ENCODE data around the gene SCNM1. TPM values are rescaled to one million over a fixed set of nuclear protein-coding genes. Genes with fewer than 3 reads are reported as not detected.

Gene SCNM1
- total RNA-seq, 2 experiments from 2014 or later: 67.5 to 67.8 TPM

- H3K27ac Mint-ChIP-seq: no peak overlapping the region
These were observed 30.2 kb upstream of the SCNM1 start for GRCh38 chr1:151135433-151136385.

DNA sequence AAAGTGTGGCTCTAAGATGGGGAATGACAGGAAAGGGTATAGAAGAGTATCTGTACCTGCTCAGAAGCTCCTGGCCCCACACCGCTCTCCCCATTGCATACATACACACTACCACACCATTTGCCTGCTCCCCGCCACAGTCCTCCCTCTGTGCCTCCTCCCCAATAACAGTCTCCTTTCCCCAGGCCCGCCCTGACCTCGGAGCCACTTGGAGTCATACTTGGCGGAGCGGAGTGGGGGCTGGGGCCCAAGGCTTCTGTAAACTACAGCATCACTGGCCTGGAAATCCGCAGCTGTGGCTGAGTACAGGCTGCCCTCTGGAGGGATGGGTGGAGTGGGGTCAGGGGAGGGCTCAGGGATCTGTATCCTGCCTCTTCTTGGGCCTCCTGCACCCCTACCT is 28.2 kb upstream of the SCNM1 start:
- ChIA-PET POLR2A (no interaction called here), CTCF (interaction anchor here (1.0 kb wide), 1 partner anchor 38 kb away, joined by 4 read pairs; no protein-coding TSS in a partner anchor)
- no peaks in the 10 kb centered on the region for H3K9me3 Mint-ChIP-seq

More at GRCh38 chr1:151135433-151136385, 30.2 kb upstream of the SCNM1 start:
- Mint-ChIP-seq H3K4me3 (no peak overlapping the region), H3K9me3 (no peaks in the 10 kb centered on the region), H3K4me1 (ENCODE audit: low read depth) (peaks cover 10% of the 10 kb centered on the region), H3K27me3 (peaks cover 4% of the 10 kb centered on the region), H3K36me3 (no peaks in the 10 kb centered on the region)
- DNase-seq: no peak
- POLR2A ChIA-PET: no interaction called here
- CTCF ChIA-PET: interaction anchor here (0.9 to 1.4 kb wide), 4 partner anchors 22 to 111 kb away, joined by 5 to 8 read pairs (median 6); partner anchors contain the start of gene TNFAIP8L2
- intact Hi-C loops (cut with micrococcal nuclease): no loop called here

DNA sequence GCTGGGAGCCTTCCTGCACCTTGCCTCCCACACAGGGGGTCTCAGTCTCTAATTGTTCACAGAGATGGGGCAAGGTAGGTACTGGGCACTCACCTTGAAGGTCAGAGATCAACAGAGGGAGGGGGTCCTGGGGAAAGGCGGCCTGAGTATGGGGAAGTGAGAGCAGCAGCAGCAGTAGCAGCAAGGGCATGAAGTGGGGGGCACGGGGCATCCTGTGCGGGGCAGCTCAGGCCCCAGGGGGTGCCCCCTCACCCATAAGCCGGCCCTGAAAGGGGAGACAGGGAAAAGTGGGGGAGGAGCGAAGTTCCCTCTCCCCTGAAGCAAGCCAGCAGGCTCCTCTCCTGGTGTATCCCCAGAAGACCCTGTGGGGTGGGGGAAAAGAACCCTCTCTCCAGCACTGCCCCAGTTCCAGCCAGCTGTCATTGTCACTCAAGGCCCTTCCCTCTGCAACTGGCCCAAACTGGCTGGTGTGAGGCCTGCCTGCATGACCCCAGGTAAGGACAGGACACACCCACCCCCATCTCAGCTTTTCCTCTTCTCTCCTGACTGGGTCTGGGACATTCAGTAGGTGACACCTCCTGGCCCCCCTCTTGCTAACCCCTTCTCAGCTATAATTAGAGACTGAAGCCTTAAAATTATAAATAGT is 23.4 kb upstream of the SCNM1 start:
- no peak overlapping the region for H3K27ac Mint-ChIP-seq
- DNase-seq: no peak
- POLR2A ChIA-PET: interaction anchor here (0.6 kb wide), 1 partner anchor 313 kb away, joined by 4 read pairs; no protein-coding TSS in a partner anchor
- H3K36me3 Mint-ChIP-seq: no peaks in the 10 kb centered on the region
- CTCF ChIA-PET: interaction anchor here (0.6 to 2.8 kb wide), 5 partner anchors 13 to 118 kb away, joined by 3 to 16 read pairs (median 5); partner anchors contain the start of gene TNFAIP8L2
- intact Hi-C loops (cut with micrococcal nuclease): no loop called here
- no peaks in the 10 kb centered on the region for H3K9me3 Mint-ChIP-seq
- H3K4me3 Mint-ChIP-seq: no peak overlapping the region
- H3K4me1 Mint-ChIP-seq (ENCODE audit: low read depth): peaks cover 6% of the 10 kb centered on the region
- no peaks in the 10 kb centered on the region for H3K27me3 Mint-ChIP-seq

More for the DNA sequence above, 28.2 kb upstream of the SCNM1 start:
- no peaks in the 10 kb centered on the region for H3K27me3 Mint-ChIP-seq
- intact Hi-C loops (cut with micrococcal nuclease): no loop called here
- no peak overlapping the region for H3K4me3 Mint-ChIP-seq
- no peak overlapping the region for H3K27ac Mint-ChIP-seq
- H3K36me3 Mint-ChIP-seq: no peaks in the 10 kb centered on the region
- no peaks in the 10 kb centered on the region for H3K4me1 Mint-ChIP-seq (ENCODE audit: low read depth)
- no peak for DNase-seq

- Mint-ChIP-seq H3K4me1 (ENCODE audit: low read depth) (peaks cover 6% of the 10 kb centered on the region), H3K9me3 (no peaks in the 10 kb centered on the region), H3K27me3 (no peaks in the 10 kb centered on the region), H3K4me3 (no peak overlapping the region), H3K36me3 (no peaks in the 10 kb centered on the region), H3K27ac (no peak overlapping the region)
- intact Hi-C loops (cut with micrococcal nuclease): no loop called here
- CTCF ChIA-PET: interaction anchor here (0.6 to 2.8 kb wide), 6 partner anchors 12 to 119 kb away, joined by 3 to 16 read pairs (median 5); partner anchors contain the start of gene TNFAIP8L2
- DNase-seq: no peak
- POLR2A ChIA-PET: no interaction called here
These were observed 22.9 kb upstream of the SCNM1 start for GRCh38 chr1:151143057-151143435.

DNA sequence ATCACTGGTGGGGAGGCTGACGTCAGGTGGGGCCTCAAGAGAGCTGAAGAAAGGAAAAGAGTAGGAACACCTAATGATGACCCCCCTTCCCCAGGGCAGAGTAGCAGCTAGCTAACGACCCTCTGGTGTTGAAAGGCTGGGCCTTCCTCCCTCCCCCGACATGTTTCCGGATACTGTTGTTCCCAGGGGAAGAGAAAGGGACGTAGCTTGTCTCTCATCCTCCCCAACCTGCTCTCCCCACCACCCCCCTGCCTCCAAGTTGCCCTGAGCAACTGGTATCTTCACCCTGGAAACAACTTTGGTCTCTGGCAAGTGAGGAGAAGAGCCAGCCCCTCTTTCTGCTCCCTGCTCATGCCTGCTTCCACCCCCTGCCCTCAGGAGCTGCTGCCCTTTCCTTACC is 22.0 kb upstream of the SCNM1 start:
- CTCF ChIA-PET: interaction anchor here (0.9 to 2.4 kb wide), 3 partner anchors 11 to 44 kb away, joined by 5 to 13 read pairs (median 5); partner anchors contain the start of gene TNFAIP8L2
- no peaks in the 10 kb centered on the region for H3K9me3 Mint-ChIP-seq
- no peaks in the 10 kb centered on the region for H3K36me3 Mint-ChIP-seq
- peaks cover 6% of the 10 kb centered on the region for H3K4me1 Mint-ChIP-seq (ENCODE audit: low read depth)
- intact Hi-C loops (cut with micrococcal nuclease): no loop called here
- POLR2A ChIA-PET: no interaction called here
- no peak for DNase-seq
- no peak overlapping the region for H3K4me3 Mint-ChIP-seq
- H3K27me3 Mint-ChIP-seq: no peaks in the 10 kb centered on the region
- H3K27ac Mint-ChIP-seq: no peak overlapping the region

DNA sequence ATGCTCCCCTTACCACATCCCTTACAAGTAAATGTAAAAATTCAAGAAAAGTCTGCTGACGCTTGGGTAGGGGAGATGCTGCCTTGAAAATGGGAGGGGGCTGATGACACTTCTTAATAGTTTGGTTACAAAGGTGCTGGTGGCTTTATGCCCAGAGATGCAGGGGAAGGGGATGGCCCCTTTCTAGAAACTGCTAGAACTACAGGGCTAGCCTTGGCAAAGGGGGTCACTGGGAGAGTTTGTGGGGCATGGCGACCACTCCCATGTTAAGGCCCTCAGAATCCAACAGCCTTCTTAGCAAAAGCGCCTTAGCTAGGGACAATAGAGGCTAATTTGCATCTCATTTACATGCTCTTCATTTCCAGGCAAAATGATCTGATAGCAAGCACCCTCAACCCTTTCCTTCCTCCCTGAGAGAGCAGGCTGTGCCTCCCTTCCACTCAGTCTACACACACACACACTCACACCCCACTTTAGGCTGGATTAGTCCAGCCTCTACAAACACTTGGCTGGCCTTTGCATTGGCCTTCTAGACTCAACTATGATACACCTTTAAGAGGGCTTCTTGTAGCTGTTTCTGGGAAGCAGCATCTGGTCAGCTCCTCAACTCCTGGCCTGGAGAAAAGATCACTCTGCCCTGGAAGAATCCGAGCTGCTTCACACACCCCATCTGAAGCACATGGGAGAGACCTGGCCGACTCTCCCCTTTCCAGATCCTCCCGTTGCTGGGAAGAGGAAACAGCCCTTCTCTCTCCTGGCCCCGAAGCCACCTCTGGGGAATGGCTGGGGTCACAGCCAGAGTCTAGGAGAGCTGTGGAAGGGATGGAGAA is 21.3 kb upstream of the SCNM1 start:
- Mint-ChIP-seq H3K27me3 (no peaks in the 10 kb centered on the region), H3K4me1 (ENCODE audit: low read depth) (peaks cover 6% of the 10 kb centered on the region), H3K9me3 (no peaks in the 10 kb centered on the region), H3K27ac (no peak overlapping the region), H3K4me3 (no peak overlapping the region), H3K36me3 (no peaks in the 10 kb centered on the region)
- POLR2A ChIA-PET: interaction anchor here (1.1 kb wide), 1 partner anchor 22 kb away, joined by 3 read pairs; no protein-coding TSS in a partner anchor
- intact Hi-C loops (cut with micrococcal nuclease): no loop called here
- no peak for DNase-seq
- CTCF ChIA-PET: interaction anchor here (0.8 to 2.4 kb wide), 3 partner anchors 11 to 120 kb away, joined by 3 to 13 read pairs (median 7); no protein-coding TSS in a partner anchor

- H3K4me3 Mint-ChIP-seq: peak overlapping the region; percentile 77
- CTCF ChIA-PET: interaction anchor here (0.8 to 2.4 kb wide), 3 partner anchors 10 to 120 kb away, joined by 3 to 13 read pairs (median 7); no protein-coding TSS in a partner anchor
- no peaks in the 10 kb centered on the region for H3K36me3 Mint-ChIP-seq
- intact Hi-C loops (cut with micrococcal nuclease): no loop called here
- peak; percentile 42 for DNase-seq
- H3K4me1 Mint-ChIP-seq (ENCODE audit: low read depth): peaks cover 6% of the 10 kb centered on the region
- H3K9me3 Mint-ChIP-seq: no peaks in the 10 kb centered on the region
- no peaks in the 10 kb centered on the region for H3K27me3 Mint-ChIP-seq
- no peak overlapping the region for H3K27ac Mint-ChIP-seq
- POLR2A ChIA-PET: interaction anchor here (1.1 kb wide), 1 partner anchor 21 kb away, joined by 3 read pairs; no protein-coding TSS in a partner anchor
These were observed 20.5 kb upstream of the SCNM1 start for GRCh38 chr1:151145304-151146071.

- ChIA-PET CTCF (no interaction called here), POLR2A (interaction anchor here (1.2 kb wide), 1 partner anchor 15 kb away, joined by 4 read pairs; no protein-coding TSS in a partner anchor)
- Mint-ChIP-seq H3K27ac (no peak overlapping the region), H3K4me3 (peak overlapping the region; percentile 77), H3K4me1 (ENCODE audit: low read depth) (peaks cover 6% of the 10 kb centered on the region), H3K36me3 (no peaks in the 10 kb centered on the region), H3K27me3 (no peaks in the 10 kb centered on the region), H3K9me3 (no peaks in the 10 kb centered on the region)
- intact Hi-C loops (cut with micrococcal nuclease): no loop called here
- DNase-seq: no peak
These were observed 19.9 kb upstream of the SCNM1 start for GRCh38 chr1:151146072-151146411.

DNA sequence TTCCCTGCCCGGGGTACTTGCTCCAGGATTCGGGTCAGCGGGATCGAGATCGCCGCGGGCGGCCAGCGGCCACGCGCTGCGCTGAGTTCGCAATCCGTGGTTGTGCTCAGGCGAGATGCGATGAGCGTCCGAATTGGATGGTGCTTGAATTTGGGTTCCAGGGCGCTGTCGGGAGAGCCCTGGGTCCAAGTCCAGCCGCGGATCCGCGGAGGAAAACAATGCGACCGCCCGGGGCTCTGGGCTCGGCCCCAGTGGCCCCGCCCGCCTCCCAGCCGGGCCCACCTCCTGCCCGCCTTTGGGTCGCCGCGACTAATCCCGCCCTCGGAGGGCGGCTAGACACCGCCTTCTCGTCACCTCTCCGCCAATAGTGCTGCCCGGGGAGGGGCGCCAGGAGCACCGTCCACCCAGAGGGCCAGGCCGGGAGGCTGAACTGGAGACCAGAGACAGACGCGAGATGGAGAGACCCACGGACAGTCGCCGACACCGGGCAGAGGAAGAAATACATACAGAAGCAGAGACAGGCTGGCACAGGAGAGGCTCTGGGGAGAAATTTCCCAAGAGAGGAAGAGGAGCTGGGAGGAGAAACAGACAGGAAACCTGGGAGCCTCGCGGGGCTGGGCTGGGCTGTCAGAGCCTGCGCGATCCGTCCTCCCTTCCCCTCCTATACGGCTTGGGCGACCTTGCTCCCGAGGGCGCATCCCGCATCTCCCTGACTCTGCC is 19.4 kb upstream of the SCNM1 start, which contains the start of gene SEMA6C:
TSS of gene SEMA6C (minus strand) at position 220 of the 720 bp plus-strand sequence. CDS start 4,010 bp downstream, outside the sequence.
- peak; percentile 92 for DNase-seq
- ChIA-PET POLR2A (interaction anchor here (1.2 to 1.4 kb wide), 2 partner anchors 10 to 15 kb away, joined by 3 to 4 read pairs; partner anchors contain the start of gene TNFAIP8L2), CTCF (interaction anchor here (0.6 to 1.0 kb wide), 3 partner anchors 9 to 47 kb away, joined by 3 to 6 read pairs (median 6); partner anchors contain the start of gene TNFAIP8L2)
- H3K36me3 Mint-ChIP-seq: no peaks in the 10 kb centered on the region
- H3K4me1 Mint-ChIP-seq (ENCODE audit: low read depth): peaks cover 6% of the 10 kb centered on the region
- H3K9me3 Mint-ChIP-seq: no peaks in the 10 kb centered on the region
- intact Hi-C loops (cut with micrococcal nuclease): no loop called here
- peak within 1 kb of the TSS; percentile 77 for H3K4me3 Mint-ChIP-seq
- H3K27ac Mint-ChIP-seq: peak within 1 kb of the TSS; percentile 1
- H3K27me3 Mint-ChIP-seq: no peaks in the 10 kb centered on the region

GRCh38 chr1:151147132-151147503 is 18.8 kb upstream of the SCNM1 start:
- Mint-ChIP-seq H3K36me3 (no peaks in the 10 kb centered on the region), H3K27me3 (no peaks in the 10 kb centered on the region), H3K4me1 (ENCODE audit: low read depth) (peaks cover 6% of the 10 kb centered on the region), H3K9me3 (no peaks in the 10 kb centered on the region), H3K27ac (peak overlapping the region; percentile 1), H3K4me3 (peak overlapping the region; percentile 77)
- ChIA-PET POLR2A (interaction anchor here (1.2 to 1.4 kb wide), 2 partner anchors 10 to 16 kb away, joined by 3 to 4 read pairs; partner anchors contain the start of gene TNFAIP8L2), CTCF (interaction anchor here (0.6 to 1.0 kb wide), 3 partner anchors 8 to 47 kb away, joined by 3 to 6 read pairs (median 6); partner anchors contain the start of gene TNFAIP8L2)
- intact Hi-C loops (cut with micrococcal nuclease): no loop called here
- no peak for DNase-seq

All from activated CD4-positive, alpha-beta memory T cell treated with anti-CD3 and anti-CD28 coated beads for 36 hours (primary cell).